MCF 10A (cell line): Measurements from ENCODE around the gene DARS1. TPM values are rescaled to one million over a fixed set of nuclear protein-coding genes. Genes with fewer than 3 reads are reported as not detected.

Source experiments
- BruUV-seq: library from RNA; stranded (reverse); fragments of 400-500 nt; replicated peaks from 2 replicates; lab custom pipeline; 2021; lab: Mats Ljungman, UMichigan
- CTCF ChIA-PET: fragments of 300-600 bp; sonication (Branson Sonifier 250); formaldehyde crosslinking; extraction: SDS; loops from one replicate; lab custom pipeline; 2021; ENCODE audit warnings: antibody characterized with exemption, inconsistent platforms; lab: Yijun Ruan, JAX
- POLR2A ChIA-PET: fragments of 300-600, 350-650 bp; sonication (Branson Sonifier 250); formaldehyde crosslinking; extraction: SDS; loops from one replicate; lab custom pipeline; 2020; ENCODE audit warnings: antibody characterized with exemption, inconsistent platforms; lab: Yijun Ruan, JAX
- DNase-seq: peaks from one replicate; pipeline ENCODE4 v3.0.0-alpha.2; 2018; ENCODE audit not compliant: unreplicated experiment
- H3K27ac Mint-ChIP-seq: one replicate; pipeline ENCODE4 v1.8.0; 2022; ENCODE audit warnings: mild to moderate bottlenecking, low read depth, mixed read lengths; ENCODE audit not compliant: unreplicated experiment
- H3K27me3 Mint-ChIP-seq: one replicate; pipeline ENCODE4 v1.8.0; 2022; ENCODE audit warnings: mixed read lengths; ENCODE audit not compliant: insufficient read depth, unreplicated experiment
- H3K36me3 Mint-ChIP-seq: one replicate; pipeline ENCODE4 v1.8.0; 2022; ENCODE audit warnings: mild to moderate bottlenecking, moderate library complexity, mixed read lengths; ENCODE audit not compliant: insufficient read depth, unreplicated experiment
- H3K4me1 Mint-ChIP-seq: one replicate; pipeline ENCODE4 v1.8.0; 2022; ENCODE audit warnings: mixed read lengths; ENCODE audit not compliant: insufficient read depth, unreplicated experiment
- H3K4me3 Mint-ChIP-seq: one replicate; pipeline ENCODE4 v1.8.0; 2022; ENCODE audit warnings: mild to moderate bottlenecking, moderate library complexity, mixed read lengths; ENCODE audit not compliant: unreplicated experiment
- H3K9me3 Mint-ChIP-seq: one replicate; pipeline ENCODE4 v1.8.0; 2022; ENCODE audit warnings: mixed read lengths; ENCODE audit not compliant: unreplicated experiment
- CTCF ChIP-seq: fragments of 200-600 bp; IDR thresholded peaks from one replicate; pipeline ENCODE4 v1.8.0; 2022; ENCODE audit warnings: antibody characterized with exemption, mild to moderate bottlenecking; ENCODE audit not compliant: unreplicated experiment
- intact Hi-C: fragments of 100-400 bp; cut with micrococcal nuclease; formaldehyde crosslinking; loops from 2 replicates; pipeline ENCODE4 v1.14.1; 2022
- total RNA-seq: library from RNA; stranded (reverse); gene quantifications from 2 replicates; pipeline ENCODE4 v1.2.3, GENCODE V29; 2022

DARS1 gene
- total RNA-seq, 1 experiment from 2014 or later: 66.5 TPM

GRCh38 chr2:136017786-136018185 lies 32.4 kb upstream of the DARS1 start:
- TF ChIP-seq CTCF: no peak
- no peak overlapping the region for H3K4me3 Mint-ChIP-seq
- H3K27ac Mint-ChIP-seq: no peak overlapping the region
- H3K9me3 Mint-ChIP-seq: no peaks in the 10 kb centered on the region
- intact Hi-C loops: no loop called here
- BruUV-seq: no TSS peak
- DNase-seq: no peak
- H3K27me3 Mint-ChIP-seq: no peaks in the 10 kb centered on the region
- CTCF ChIA-PET: interaction anchor here (0.6 kb wide), 1 partner anchor 226 kb away, joined by 3 read pairs; no protein-coding TSS in a partner anchor
- POLR2A ChIA-PET: no interaction called here
- peaks cover 5% of the 10 kb centered on the region for H3K36me3 Mint-ChIP-seq
- peaks cover 1% of the 10 kb centered on the region for H3K4me1 Mint-ChIP-seq

GRCh38 chr2:136016836-136017235 lies 31.4 kb upstream of the DARS1 start:
- Mint-ChIP-seq H3K36me3 (peaks cover 5% of the 10 kb centered on the region), H3K4me3 (no peak overlapping the region), H3K9me3 (no peaks in the 10 kb centered on the region), H3K4me1 (no peaks in the 10 kb centered on the region), H3K27me3 (no peaks in the 10 kb centered on the region), H3K27ac (no peak overlapping the region)
- DNase-seq: no peak
- no TSS peak for BruUV-seq
- no peak for TF ChIP-seq CTCF
- CTCF ChIA-PET: no interaction called here
- POLR2A ChIA-PET: interaction anchor here (0.6 kb wide), 1 partner anchor 109 kb away, joined by 3 read pairs; no protein-coding TSS in a partner anchor
- intact Hi-C loops: no loop called here

GRCh38 chr2:136016427-136016826 lies 31.0 kb upstream of the DARS1 start:
- Mint-ChIP-seq H3K36me3 (peaks cover 5% of the 10 kb centered on the region), H3K9me3 (no peaks in the 10 kb centered on the region), H3K27me3 (no peaks in the 10 kb centered on the region), H3K4me3 (no peak overlapping the region), H3K4me1 (no peaks in the 10 kb centered on the region), H3K27ac (no peak overlapping the region)
- ChIA-PET CTCF (interaction anchor here (1.1 kb wide), 1 partner anchor 19 kb away, joined by 3 read pairs; no protein-coding TSS in a partner anchor), POLR2A (interaction anchor here (0.7 kb wide), 1 partner anchor 31 kb away, joined by 4 read pairs; the partner anchor contains the start of gene DARS1)
- no TSS peak for BruUV-seq
- no peak for DNase-seq
- intact Hi-C loops: no loop called here
- no peak for TF ChIP-seq CTCF

GRCh38 chr2:136015699-136016098 lies 30.3 kb upstream of the DARS1 start:
- Mint-ChIP-seq H3K36me3 (peaks cover 5% of the 10 kb centered on the region), H3K4me1 (no peaks in the 10 kb centered on the region), H3K9me3 (no peaks in the 10 kb centered on the region), H3K4me3 (no peak overlapping the region), H3K27me3 (no peaks in the 10 kb centered on the region), H3K27ac (no peak overlapping the region)
- POLR2A ChIA-PET: interaction anchor here (0.6 kb wide), 1 partner anchor 69 kb away, joined by 3 read pairs; no protein-coding TSS in a partner anchor
- CTCF ChIA-PET: interaction anchor here (0.6 to 1.1 kb wide), 3 partner anchors 18 to 375 kb away, joined by 3 to 4 read pairs (median 3); no protein-coding TSS in a partner anchor
- intact Hi-C loops: no loop called here
- no peak for DNase-seq
- TF ChIP-seq CTCF: no peak
- no TSS peak for BruUV-seq
